Measurements from ENCODE around the gene BICD2.

- TF ChIP-seq CTCF (IDR thresholded peaks at IDR 0.05) (no peak), ZFX (IDR thresholded peaks at IDR 0.05; ENCODE audit: borderline replicate concordance) (no peak)
These were observed 50.6 kb downstream of the BICD2 start for GRCh38 chr9:92714016-92714415.

All from 22Rv1 (cell line).